Endothelial cell of umbilical vein (primary cell): Measurements from ENCODE around the gene HCRTR2. TPM values are rescaled to one million over a fixed set of nuclear protein-coding genes. Genes with fewer than 3 reads are reported as not detected.

ENCODE experiments used
- BruUV-seq: library from RNA; stranded (reverse); fragments of 400-500 nt; replicated peaks from 2 replicates; lab custom pipeline; 2021; lab: Mats Ljungman, UMichigan
- CTCF ChIA-PET: fragments of 300-600, 350-600 bp; sonication (Branson Sonifier 250); formaldehyde crosslinking; loops from one replicate; lab custom pipeline; 2021; ENCODE audit warnings: antibody characterized with exemption, inconsistent platforms; lab: Charles Lee
- POLR2A ChIA-PET: fragments of 300-600, 350-600 bp; sonication (Branson Sonifier 250); formaldehyde crosslinking; loops from one replicate; lab custom pipeline; 2021; ENCODE audit warnings: antibody characterized with exemption, inconsistent platforms; lab: Charles Lee
- DNase-seq: peaks from one replicate; pipeline ENCODE4 v3.0.0-alpha.2; 2011; ENCODE audit warnings: low read depth, low spot score
- FAIRE-seq: peaks from 2 replicates; lab custom pipeline; 2011; peaks lifted over from hg19 to GRCh38; lab: Jason Lieb, UNC
- H2AFZ ChIP-seq: 2 replicates; pipeline ENCODE4 v1.6.0; 2012; ENCODE audit warnings: low read depth, low read length, control low read depth, inconsistent platforms
- H3K27ac ChIP-seq: 2 replicates; pipeline ENCODE4 v1.5.1; 2011; ENCODE audit warnings: low read depth, mild to moderate bottlenecking, control low read depth, low read length, moderate library complexity; ENCODE audit not compliant: insufficient read depth
- H3K27me3 ChIP-seq, 2 experiments: 2 replicates each; pipeline versions ENCODE4 v1.6.0 to v1.6.1; 2011; ENCODE audit warnings: low read length in 2 of 2, mixed read lengths in 1 of 2; ENCODE audit not compliant: control insufficient read depth in 2 of 2, insufficient read depth in 2 of 2
- H3K36me3 ChIP-seq, 2 experiments: 2 replicates in 1 of 2; 3 replicates in 1 of 2; pipeline ENCODE4 v1.5.1; 2011; ENCODE audit warnings: low read length in 2 of 2, mild to moderate bottlenecking in 1 of 2, moderate library complexity in 1 of 2; ENCODE audit not compliant: control insufficient read depth in 2 of 2, insufficient read depth in 2 of 2; ENCODE audit errors: extremely low read depth in 1 of 2
- H3K4me1 ChIP-seq: 3 replicates; pipeline ENCODE4 v1.5.1; 2011; ENCODE audit warnings: mild to moderate bottlenecking, low read length; ENCODE audit not compliant: control insufficient read depth, insufficient read depth; ENCODE audit errors: extremely low read depth
- H3K4me2 ChIP-seq: 2 replicates; pipeline ENCODE4 v1.6.1; 2011; ENCODE audit warnings: low read length, control low read depth, mixed read lengths; ENCODE audit not compliant: insufficient read depth
- H3K4me3 ChIP-seq, 3 experiments: fragments of 200-600 bp in 1 of 3; sonication (generic), shearing (Covaris generic) in 1 of 3; replicated peaks in 1 of 3; 2 replicates each; pipeline ENCODE4 v1.5.1; 2011 to 2016; ENCODE audit warnings: control low read depth in 3 of 3, low read length in 3 of 3, mild to moderate bottlenecking in 2 of 3, inconsistent platforms in 1 of 3, low read depth in 1 of 3, moderate library complexity in 1 of 3; ENCODE audit not compliant: insufficient read depth in 1 of 3
- H3K79me2 ChIP-seq: 2 replicates; pipeline ENCODE4 v1.6.0; 2012; ENCODE audit warnings: low read length, inconsistent platforms; ENCODE audit not compliant: control insufficient read depth, insufficient read depth
- H3K9ac ChIP-seq: replicated peaks from 2 replicates; pipeline ENCODE3; 2011; ENCODE audit warnings: low read length, control low read depth; ENCODE audit not compliant: insufficient read depth; ENCODE audit errors: extremely low read depth
- H3K9me1 ChIP-seq: replicated peaks from 3 replicates; pipeline ENCODE4 v1.6.0; 2011; ENCODE audit warnings: mild to moderate bottlenecking, low read length; ENCODE audit not compliant: control insufficient read depth, insufficient read depth; ENCODE audit errors: extremely low read depth
- H3K9me3 ChIP-seq: replicated peaks from 2 replicates; pipeline ENCODE4 v1.5.1; 2012; ENCODE audit warnings: low read length, inconsistent platforms; ENCODE audit not compliant: control insufficient read depth, insufficient read depth
- H4K20me1 ChIP-seq: replicated peaks from 2 replicates; pipeline ENCODE3; 2011; ENCODE audit warnings: mild to moderate bottlenecking, low read length; ENCODE audit not compliant: control insufficient read depth, insufficient read depth; ENCODE audit errors: extremely low read depth
- EZH2 ChIP-seq: IDR thresholded peaks from 2 replicates; pipeline ENCODE4 v1.6.1; 2012; ENCODE audit warnings: borderline replicate concordance, low read depth, mild to moderate bottlenecking, moderate library complexity, low read length, inconsistent platforms; ENCODE audit not compliant: severe bottlenecking
- FOS ChIP-seq: IDR thresholded peaks from 2 replicates; pipeline ENCODE4 v1.6.1; 2011; ENCODE audit warnings: mild to moderate bottlenecking, low read length, moderate library complexity, borderline replicate concordance; ENCODE audit not compliant: insufficient read depth
- GATA2 ChIP-seq: IDR thresholded peaks from 2 replicates; pipeline ENCODE4 v1.7.0; 2011; ENCODE audit warnings: low read depth, mild to moderate bottlenecking, moderate library complexity, mixed read lengths, low read length; ENCODE audit not compliant: insufficient read length, insufficient read depth
- JUN ChIP-seq: IDR thresholded peaks from 2 replicates; pipeline ENCODE4 v1.6.1; 2011; ENCODE audit warnings: borderline replicate concordance, low read depth; ENCODE audit not compliant: insufficient read length, insufficient read depth
- MYC ChIP-seq: IDR thresholded peaks from one replicate; pipeline ENCODE4 v1.6.1; 2011; ENCODE audit warnings: mild to moderate bottlenecking, low read depth, low read length
- POLR2A ChIP-seq: IDR thresholded peaks from 2 replicates; pipeline ENCODE4 v1.6.1; 2012; ENCODE audit warnings: low read depth, mild to moderate bottlenecking, control low read depth, low read length
- POLR2AphosphoS5 ChIP-seq: IDR thresholded peaks from 2 replicates; pipeline ENCODE4 v1.6.1; 2012; ENCODE audit warnings: low read depth, mild to moderate bottlenecking, control low read depth, low read length, moderate library complexity; ENCODE audit not compliant: insufficient read depth
- dilution Hi-C: fragments of 300-500 bp; cut with MboI; formaldehyde crosslinking; loops from one replicate; pipeline ENCODE4 v1.15.0; 2019; ENCODE audit warnings: low sequenced_read_pairs; ENCODE audit not compliant: extremely low pct_ligation_motif_present
- intact Hi-C: fragments of 100-400 bp; cut with micrococcal nuclease; formaldehyde crosslinking; loops from one replicate; pipeline ENCODE4 v1.10.0; 2022
- polyA plus RNA-seq, 4 experiments: library from polyadenylated mRNA; depleted of rRNA in 3 of 4; stranded (reverse) in 3 of 4; unstranded in 1 of 4; fragments of >200 nt; gene quantifications; 2 replicates each; pipeline versions ENCODE4 v1.2.1 to v1.2.3, GENCODE V29; 2011 to 2012; ENCODE audit warnings: missing spikeins in 1 of 4
- total RNA-seq: library from RNA; stranded (reverse); gene quantifications from 2 replicates; pipeline ENCODE4 v1.2.3, GENCODE V29; 2021
- TF ChIP-seq, protein P1 (sequence below): IDR thresholded peaks from 2 replicates; pipeline ENCODE4 v1.6.1; 2011; ENCODE audit not compliant: insufficient read depth, insufficient read length
- TF ChIP-seq, protein P2 (sequence below), 2 donors: IDR thresholded peaks; 1 replicate in 1 of 2; 2 replicates in 1 of 2; pipeline ENCODE4 v1.5.1; 2011; ENCODE audit warnings: low read length in 2 of 2, mild to moderate bottlenecking in 2 of 2, moderate library complexity in 2 of 2, control low read depth in 1 of 2, inconsistent platforms in 1 of 2, low read depth in 1 of 2; ENCODE audit not compliant: insufficient read depth in 1 of 2; ENCODE audit errors: extremely low read depth in 1 of 2

Gene HCRTR2
- total and polyA plus RNA-seq, 2 donors (not counting 3 experiments of a cell fraction or from before 2014, with no cell fraction given): not detected

DNA sequence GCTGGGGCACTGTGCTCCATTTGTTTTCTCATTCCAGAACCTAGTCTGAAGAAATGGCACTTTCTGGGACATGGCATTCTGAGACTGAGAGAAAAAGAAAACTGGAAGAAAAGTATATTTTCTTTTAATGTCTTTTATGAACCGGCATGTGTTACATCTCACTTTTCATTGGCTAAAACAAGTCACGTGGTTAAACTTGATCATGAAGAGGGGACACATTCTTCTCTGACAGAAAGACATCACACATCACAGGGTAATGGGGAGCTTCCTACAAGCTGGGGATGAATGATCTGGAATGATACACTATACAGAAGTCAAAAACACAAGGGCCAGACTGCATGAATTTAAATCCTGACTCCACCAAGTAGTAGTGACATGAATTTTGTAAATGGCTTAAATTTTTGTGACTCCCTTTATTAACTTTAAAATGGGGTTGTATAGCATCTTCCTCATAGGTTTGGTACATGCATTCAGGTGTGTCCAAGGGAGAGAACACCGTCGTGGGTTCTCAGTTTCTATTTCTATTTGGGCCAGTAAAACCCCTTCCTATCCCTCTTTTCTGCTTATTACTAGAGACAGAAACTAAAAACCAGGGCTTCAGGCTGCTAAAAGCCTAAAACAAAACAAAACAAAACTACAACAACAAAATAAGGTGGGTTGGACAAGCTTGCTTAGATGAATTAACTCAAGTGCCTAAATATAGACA, 91.2 kb downstream of the HCRTR2 start:
- FAIRE-seq (no peak), DNase-seq (no peak)
- Histone ChIP-seq H3K9ac (no peak overlapping the region), H2AFZ (no peak overlapping the region), H3K9me3 (no peaks in the 10 kb centered on the region), H4K20me1 (no peaks in the 10 kb centered on the region), H3K4me2 (no peak overlapping the region), H3K27ac (no peak overlapping the region), H3K36me3 (no peaks in the 10 kb centered on the region), H3K4me1 (no peaks in the 10 kb centered on the region), H3K27me3 (peaks cover 0 to 4% of the 10 kb centered on the region in 2 experiments), H3K4me3 (no peak overlapping the region), H3K9me1 (no peaks in the 10 kb centered on the region), H3K79me2 (no peaks in the 10 kb centered on the region)
- dilution Hi-C loops: no loop called here
- TF ChIP-seq, protein P1, sequence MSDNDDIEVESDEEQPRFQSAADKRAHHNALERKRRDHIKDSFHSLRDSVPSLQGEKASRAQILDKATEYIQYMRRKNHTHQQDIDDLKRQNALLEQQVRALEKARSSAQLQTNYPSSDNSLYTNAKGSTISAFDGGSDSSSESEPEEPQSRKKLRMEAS: no peak
- no peak for TF ChIP-seq POLR2AphosphoS5
- no peak for TF ChIP-seq EZH2
- no peak for TF ChIP-seq FOS
- no peak for TF ChIP-seq MYC
- TF ChIP-seq POLR2A: no peak
- TF ChIP-seq GATA2: no peak
- ChIA-PET POLR2A (no interaction called here), CTCF (interaction anchor here (1.2 kb wide), 1 partner anchor 11 kb away, joined by 6 read pairs; no protein-coding TSS in a partner anchor)
- intact Hi-C loops: no loop called here
- no TSS peak for BruUV-seq

DNA sequence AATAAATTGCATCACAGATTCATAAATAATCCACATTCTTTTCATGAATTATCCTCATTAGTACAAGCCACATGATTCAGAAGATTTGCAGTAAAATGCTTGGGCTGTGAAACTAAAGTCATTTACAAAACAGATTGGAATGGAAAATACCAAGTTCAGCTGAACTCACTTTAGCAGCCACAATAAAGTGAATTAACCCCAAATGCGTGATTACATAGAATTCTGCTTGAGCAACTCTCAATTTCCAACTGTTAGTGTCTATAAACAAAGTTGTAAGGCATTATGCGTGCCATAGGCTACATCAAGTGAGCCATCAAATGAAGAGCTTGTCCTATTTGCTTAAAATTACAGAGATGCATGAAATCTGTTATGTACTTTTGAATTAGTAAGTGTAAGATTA, 92.6 kb downstream of the HCRTR2 start:
- no peaks in the 10 kb centered on the region for H3K9me3 ChIP-seq
- no peaks in the 10 kb centered on the region for H3K9me1 ChIP-seq
- no peaks in the 10 kb centered on the region for H3K79me2 ChIP-seq
- H4K20me1 ChIP-seq: no peaks in the 10 kb centered on the region
- no peaks in the 10 kb centered on the region for H3K4me1 ChIP-seq
- no peak for TF ChIP-seq MYC
- TF ChIP-seq EZH2: no peak
- no peak for TF ChIP-seq GATA2
- no peak for TF ChIP-seq FOS
- TF ChIP-seq JUN: no peak
- TF ChIP-seq, protein P2, sequence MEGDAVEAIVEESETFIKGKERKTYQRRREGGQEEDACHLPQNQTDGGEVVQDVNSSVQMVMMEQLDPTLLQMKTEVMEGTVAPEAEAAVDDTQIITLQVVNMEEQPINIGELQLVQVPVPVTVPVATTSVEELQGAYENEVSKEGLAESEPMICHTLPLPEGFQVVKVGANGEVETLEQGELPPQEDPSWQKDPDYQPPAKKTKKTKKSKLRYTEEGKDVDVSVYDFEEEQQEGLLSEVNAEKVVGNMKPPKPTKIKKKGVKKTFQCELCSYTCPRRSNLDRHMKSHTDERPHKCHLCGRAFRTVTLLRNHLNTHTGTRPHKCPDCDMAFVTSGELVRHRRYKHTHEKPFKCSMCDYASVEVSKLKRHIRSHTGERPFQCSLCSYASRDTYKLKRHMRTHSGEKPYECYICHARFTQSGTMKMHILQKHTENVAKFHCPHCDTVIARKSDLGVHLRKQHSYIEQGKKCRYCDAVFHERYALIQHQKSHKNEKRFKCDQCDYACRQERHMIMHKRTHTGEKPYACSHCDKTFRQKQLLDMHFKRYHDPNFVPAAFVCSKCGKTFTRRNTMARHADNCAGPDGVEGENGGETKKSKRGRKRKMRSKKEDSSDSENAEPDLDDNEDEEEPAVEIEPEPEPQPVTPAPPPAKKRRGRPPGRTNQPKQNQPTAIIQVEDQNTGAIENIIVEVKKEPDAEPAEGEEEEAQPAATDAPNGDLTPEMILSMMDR (IDR thresholded peaks at IDR 0.05; ENCODE audit: extremely low read depth in 1 of 2, insufficient read depth in 1 of 2, low read depth in 1 of 2, low read length in 2 of 2): no peak
- TF ChIP-seq, protein P1: no peak
- no peak for TF ChIP-seq POLR2AphosphoS5
- no peak for TF ChIP-seq POLR2A
- ChIA-PET POLR2A (no interaction called here), CTCF (interaction anchor here (0.9 to 2.3 kb wide), 3 partner anchors 10 to 38 kb away, joined by 3 to 20 read pairs (median 4); no protein-coding TSS in a partner anchor)
- FAIRE-seq: no peak
- dilution Hi-C loops: no loop called here
- H3K9ac ChIP-seq: no peak overlapping the region
- H3K27me3 ChIP-seq: peaks cover 0 to 4% of the 10 kb centered on the region in 2 experiments
- H2AFZ ChIP-seq: no peak overlapping the region
- no peak overlapping the region for H3K4me3 ChIP-seq
- intact Hi-C loops: no loop called here
- BruUV-seq: no TSS peak
- H3K27ac ChIP-seq: no peak overlapping the region
- no peaks in the 10 kb centered on the region for H3K36me3 ChIP-seq
- no peak for DNase-seq
- H3K4me2 ChIP-seq: no peak overlapping the region
